Muscle layer of duodenum (tissue), 2 donors: ENCODE data around the gene GTF2H4.
A peak's percentile ranks its signal among the peaks of the same experiment; 100 is the strongest.
"Not testable (repeated sequence)": the region's sequence is repeated elsewhere in the genome, so short reads cannot be mapped to it uniquely, and the experiment has no call there.

Source experiments
- H3K27ac ChIP-seq: one replicate; pipeline ENCODE4 v1.7.0; 2013; ENCODE audit warnings: mild to moderate bottlenecking, low read length
- H3K27me3 ChIP-seq: one replicate; pipeline ENCODE4 v1.7.0; 2013; ENCODE audit warnings: low read depth, mild to moderate bottlenecking, control low read depth, low read length
- H3K36me3 ChIP-seq, 2 donors: one replicate each; pipeline ENCODE4 v1.7.0; 2013; ENCODE audit warnings: low read length in 2 of 2, control low read depth in 1 of 2, mild to moderate bottlenecking in 1 of 2; ENCODE audit not compliant: insufficient read depth in 2 of 2, control insufficient read depth in 1 of 2
- H3K4me1 ChIP-seq, 2 donors: one replicate each; pipeline ENCODE4 v1.7.0; 2013; ENCODE audit warnings: low read length in 2 of 2, mild to moderate bottlenecking in 2 of 2, control low read depth in 1 of 2, moderate library complexity in 1 of 2; ENCODE audit not compliant: insufficient read depth in 2 of 2, control insufficient read depth in 1 of 2
- H3K4me3 ChIP-seq, 2 donors: one replicate each; pipeline ENCODE4 v1.7.0; 2013; ENCODE audit warnings: low read length in 2 of 2, low read depth in 1 of 2, mild to moderate bottlenecking in 1 of 2
- H3K9me3 ChIP-seq, 2 donors: one replicate each; pipeline ENCODE4 v1.7.0; 2013; ENCODE audit warnings: low read length in 2 of 2, control low read depth in 1 of 2, mild to moderate bottlenecking in 1 of 2; ENCODE audit not compliant: control insufficient read depth in 1 of 2
- donor health status: healthy.

GTF2H4 gene

DNA sequence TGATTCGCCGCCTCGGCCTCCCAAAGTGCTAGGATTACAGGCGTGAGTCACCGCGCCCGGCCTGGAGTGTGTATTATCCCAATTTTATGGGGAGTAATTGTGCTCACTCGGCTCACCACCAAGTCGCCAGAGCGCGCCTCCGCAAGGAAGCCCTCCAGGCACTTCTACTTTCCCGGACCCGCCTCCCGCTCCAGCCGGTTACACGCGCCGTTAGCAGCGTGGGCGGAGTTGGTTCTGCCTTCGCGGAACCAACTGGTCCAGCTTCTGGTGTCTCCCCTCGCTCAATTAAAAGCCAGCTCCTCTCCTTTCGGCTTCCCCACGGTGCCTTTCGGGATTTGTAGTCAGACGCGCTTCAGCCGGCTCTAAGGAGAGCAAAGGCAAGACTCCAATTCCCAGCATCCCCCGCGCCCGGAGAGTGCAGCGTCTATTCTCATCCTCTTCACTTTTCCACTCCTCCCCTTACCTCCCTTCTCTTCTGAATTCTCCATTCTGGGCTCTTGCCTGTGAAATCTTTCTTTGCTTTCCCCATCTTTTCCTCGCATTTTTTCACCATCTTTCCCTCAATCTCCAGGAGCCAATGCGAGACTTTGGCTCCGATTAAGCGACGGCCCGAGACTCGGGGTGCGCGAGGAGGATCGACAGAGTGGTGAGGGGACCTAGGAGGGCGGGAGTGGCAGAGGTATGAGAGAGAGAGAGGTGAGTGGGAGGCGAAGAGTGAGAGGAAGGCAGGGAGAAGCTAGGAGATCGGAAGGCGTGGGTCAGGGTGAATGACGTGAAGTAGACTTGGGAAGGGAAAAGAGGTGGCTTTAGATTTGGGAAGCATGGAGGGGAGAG is at the start of gene GTF2H4:
TSS of gene GTF2H4 (plus strand) at position 450 of the 834 bp plus-strand sequence.
- H3K36me3 ChIP-seq, result peaks cover 21 to 28% of the 10 kb centered on the region in 2 donors
- H3K27ac ChIP-seq, result peak within 1 kb of the TSS; percentile 89
- H3K27me3 ChIP-seq, result no peaks in the 10 kb centered on the region
- H3K4me1 ChIP-seq, result peaks cover 7 to 11% of the 10 kb centered on the region in 2 donors
- peak within 1 kb of the TSS; percentile 99 to 100 for H3K4me3 ChIP-seq
- no peaks in the 10 kb centered on the region for H3K9me3 ChIP-seq

- not testable (repeated sequence) for H3K4me1 ChIP-seq, H3K27me3 ChIP-seq, H3K36me3 ChIP-seq, H3K9me3 ChIP-seq, H3K27ac ChIP-seq, H3K4me3 ChIP-seq
Measured at GRCh38 chr6:30859726-30860125, 48.3 kb upstream of the GTF2H4 start.

DNA sequence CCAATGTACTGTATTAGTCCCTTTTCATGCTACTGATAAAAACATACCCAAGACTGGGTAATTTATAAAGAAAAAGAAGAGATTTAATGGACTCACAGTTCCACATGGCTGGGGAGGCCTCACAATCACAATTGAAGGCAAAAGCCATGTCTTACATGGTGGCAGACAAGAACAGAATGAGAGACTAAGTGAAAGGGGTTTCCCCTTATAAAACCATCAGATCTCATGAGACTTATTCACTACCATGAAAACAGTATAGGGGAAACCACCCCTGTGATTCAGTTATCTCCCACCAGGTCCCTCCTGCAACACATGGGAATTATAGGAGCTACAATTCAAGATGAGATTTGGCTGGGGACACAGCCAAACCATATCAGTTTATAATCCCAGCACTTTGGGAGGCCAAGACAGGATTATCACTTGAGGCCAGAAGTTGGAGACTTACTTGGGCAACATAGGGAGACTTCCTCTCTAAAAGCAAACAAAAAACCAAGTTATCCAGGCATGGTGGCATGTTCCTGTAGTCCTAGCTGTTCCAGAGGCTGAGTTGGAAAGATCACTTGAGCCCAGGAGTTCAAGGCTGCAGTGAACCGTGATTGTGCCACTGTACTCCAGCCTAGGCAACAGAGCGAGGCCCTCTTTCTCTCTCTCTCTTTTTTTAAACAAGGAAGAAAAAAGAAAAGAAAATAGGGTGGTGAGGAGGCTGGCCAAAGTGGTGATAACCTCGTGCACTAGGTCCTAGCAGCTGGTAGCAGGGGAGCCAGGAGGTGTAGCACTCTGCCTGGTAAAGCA is 46.6 kb upstream of the GTF2H4 start:
- H3K36me3 ChIP-seq, result no peaks in the 10 kb centered on the region
- H3K4me3 ChIP-seq, result no peak overlapping the region
- H3K27me3 ChIP-seq, result no peaks in the 10 kb centered on the region
- H3K4me1 ChIP-seq, result no peaks in the 10 kb centered on the region
- no peaks in the 10 kb centered on the region for H3K9me3 ChIP-seq
- H3K27ac ChIP-seq, result no peak overlapping the region

GRCh38 chr6:30862156-30862875 is 45.7 kb upstream of the GTF2H4 start:
- Histone ChIP-seq H3K9me3 (no peaks in the 10 kb centered on the region), H3K4me1 (no peaks in the 10 kb centered on the region), H3K4me3 (no peak overlapping the region), H3K36me3 (no peaks in the 10 kb centered on the region), H3K27ac (no peak overlapping the region), H3K27me3 (no peaks in the 10 kb centered on the region)

- H3K27ac ChIP-seq, result no peak overlapping the region
- no peaks in the 10 kb centered on the region for H3K4me1 ChIP-seq
- no peak overlapping the region for H3K4me3 ChIP-seq
- H3K36me3 ChIP-seq, result no peaks in the 10 kb centered on the region
- H3K27me3 ChIP-seq, result no peaks in the 10 kb centered on the region
- peaks cover 0 to 4% of the 10 kb centered on the region in 2 donors for H3K9me3 ChIP-seq
Measured at GRCh38 chr6:30864325-30864724, 43.7 kb upstream of the GTF2H4 start.

DNA sequence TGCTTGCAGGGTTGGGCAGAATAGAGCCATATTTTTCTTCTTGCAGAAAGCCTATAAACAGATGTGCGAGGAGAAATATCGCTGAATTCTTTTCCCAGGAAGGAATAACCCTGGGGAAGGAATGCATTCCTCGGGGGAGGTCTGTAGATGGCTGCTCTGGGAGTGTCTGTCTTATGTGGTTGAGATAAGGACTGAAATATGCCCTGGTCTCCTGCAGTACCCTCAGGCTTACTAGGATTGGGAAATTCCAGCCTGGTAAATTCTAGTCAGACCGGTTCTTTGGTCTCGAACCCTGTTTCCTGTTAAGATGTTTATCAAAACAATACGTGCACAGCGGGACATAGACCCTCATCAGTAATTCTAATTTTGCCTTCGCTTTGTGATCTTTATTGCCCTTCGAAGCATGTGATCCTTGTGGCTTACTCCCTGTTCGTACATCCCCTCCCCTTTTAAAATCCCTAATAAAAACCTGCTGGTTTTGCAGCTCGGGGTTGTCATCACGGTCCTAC is 38.7 kb upstream of the GTF2H4 start:
- not testable (repeated sequence) for H3K27ac ChIP-seq, H3K4me3 ChIP-seq, H3K27me3 ChIP-seq, H3K36me3 ChIP-seq, H3K4me1 ChIP-seq
- H3K9me3 ChIP-seq, result peaks cover 0 to 13% of the 10 kb centered on the region in 2 donors

- Histone ChIP-seq H3K27me3 (no peaks in the 10 kb centered on the region), H3K36me3 (no peaks in the 10 kb centered on the region), H3K4me3 (no peak overlapping the region), H3K9me3 (peaks cover 0 to 13% of the 10 kb centered on the region in 2 donors), H3K4me1 (peaks cover 0 to 4% of the 10 kb centered on the region in 2 donors), H3K27ac (no peak overlapping the region)
Measured at GRCh38 chr6:30870546-30870945, 37.5 kb upstream of the GTF2H4 start.

GRCh38 chr6:30871592-30872183 is 36.3 kb upstream of the GTF2H4 start:
- no peaks in the 10 kb centered on the region for H3K27me3 ChIP-seq
- no peak overlapping the region for H3K27ac ChIP-seq
- no peaks in the 10 kb centered on the region for H3K36me3 ChIP-seq
- H3K4me3 ChIP-seq, result no peak overlapping the region
- H3K4me1 ChIP-seq, result peaks cover 0 to 13% of the 10 kb centered on the region in 2 donors
- H3K9me3 ChIP-seq, result peaks cover 0 to 13% of the 10 kb centered on the region in 2 donors

- H3K4me1 ChIP-seq, result peaks cover 0 to 24% of the 10 kb centered on the region in 2 donors
- no peak overlapping the region for H3K27ac ChIP-seq
- H3K4me3 ChIP-seq, result no peak overlapping the region
Measured at GRCh38 chr6:30873137-30873640, 34.8 kb upstream of the GTF2H4 start.

GRCh38 chr6:30873795-30874194 is 34.2 kb upstream of the GTF2H4 start:
- H3K9me3 ChIP-seq, result peaks cover 0 to 13% of the 10 kb centered on the region in 2 donors
- H3K27me3 ChIP-seq, H3K36me3 ChIP-seq, H3K4me3 ChIP-seq, H3K27ac ChIP-seq: not testable (repeated sequence)
- peaks cover 0 to 26% of the 10 kb centered on the region in 2 donors for H3K4me1 ChIP-seq

More at GRCh38 chr6:30873137-30873640, 34.8 kb upstream of the GTF2H4 start:
- Histone ChIP-seq H3K9me3 (peaks cover 0 to 13% of the 10 kb centered on the region in 2 donors), H3K36me3 (no peaks in the 10 kb centered on the region), H3K27me3 (no peaks in the 10 kb centered on the region)
